ENCODE results near the gene PLCD4.

PLCD4 gene

DNA sequence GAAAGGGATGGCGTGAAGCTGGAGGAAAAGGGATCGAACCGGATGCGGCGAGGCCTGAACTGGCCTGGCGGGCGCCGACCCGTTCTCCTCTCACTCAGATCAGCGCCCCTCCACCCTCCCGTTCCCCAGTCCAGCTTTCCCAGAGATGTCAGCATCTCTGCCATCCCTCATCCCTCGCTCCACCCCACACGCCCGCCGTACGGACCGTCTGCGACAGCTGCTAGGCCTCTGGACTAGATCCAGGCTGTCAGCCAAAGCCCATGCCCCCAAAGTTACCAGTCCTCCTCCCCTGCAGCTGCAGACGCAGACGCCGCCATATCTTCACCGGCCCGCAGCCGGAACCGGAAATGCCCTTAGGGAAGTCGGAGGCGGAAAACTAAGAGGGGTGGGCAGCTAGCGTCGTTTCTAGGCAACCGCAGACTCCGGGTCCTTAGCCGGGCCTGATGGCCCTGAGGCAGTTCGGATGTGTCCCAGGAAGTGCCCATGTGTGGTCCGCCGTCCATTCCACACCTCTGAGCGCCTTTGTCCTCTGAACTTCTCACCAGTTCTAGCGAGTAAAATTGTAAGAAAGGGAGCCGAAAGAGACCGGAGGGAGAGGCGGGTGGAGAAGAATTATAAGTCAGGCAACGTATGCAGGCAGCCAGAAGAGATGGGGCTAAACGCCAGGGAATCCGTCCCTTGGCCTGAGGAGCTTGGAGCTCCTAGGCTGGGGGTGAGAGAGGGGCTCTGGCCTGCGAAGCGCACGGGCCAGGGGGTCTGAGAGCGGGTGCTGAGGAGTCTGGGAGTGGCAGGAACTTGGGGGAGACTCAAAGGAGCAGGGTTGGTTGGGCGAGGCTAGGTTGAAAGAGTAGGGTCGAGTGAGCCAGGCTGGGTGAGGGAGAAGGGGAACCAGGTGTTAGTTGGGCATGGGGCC, 64.2 kb downstream of the PLCD4 start, which contains the start of the genes RNF25 and STK36:
TSS of gene RNF25 (minus strand) at position 349 of the 913 bp plus-strand sequence. CDS start at position 317, 32 bp downstream.
TSS of gene STK36 (plus strand) at position 433 of the 913 bp plus-strand sequence. CDS start 744 bp downstream, outside the sequence.
- peak; percentile 94 for DNase-seq

- no peak for DNase-seq
These were observed 71.4 kb downstream of the PLCD4 start for GRCh38 chr2:218679119-218679518.

DNA sequence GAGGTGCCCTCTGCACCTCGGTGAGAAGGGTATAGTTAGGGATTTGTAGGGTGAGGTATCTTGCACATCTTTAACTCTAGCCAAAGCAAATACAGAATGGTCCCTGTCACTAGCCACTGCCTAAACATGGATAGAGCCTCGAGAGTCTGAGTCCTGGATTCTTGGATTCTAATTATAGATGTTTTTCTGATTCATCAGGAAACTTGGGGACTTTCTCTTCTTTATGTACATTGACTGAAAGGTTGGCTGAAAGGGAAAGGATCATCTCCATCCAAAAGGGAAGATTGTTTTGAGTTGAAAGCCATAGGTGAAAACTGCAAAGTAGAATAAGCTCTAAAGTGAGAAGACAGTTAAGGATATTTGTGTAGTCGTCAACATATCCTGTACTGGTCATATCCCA, 72.4 kb downstream of the PLCD4 start:
- DNase-seq: no peak
